Karpas-422 (cell line): Measurements from ENCODE around the gene OTUB1. TPM values are rescaled to one million over a fixed set of nuclear protein-coding genes. Genes with fewer than 3 reads are reported as not detected.

Source experiments
- DNase-seq: peaks from one replicate; pipeline ENCODE4 v3.0.0-alpha.2; 2015
- H2AFZ ChIP-seq: fragments of 200-600 bp; sonication (generic); 2 replicates; pipeline ENCODE4 v1.6.1; 2014; ENCODE audit warnings: antibody characterized with exemption, low read length, mixed read lengths
- H3K27ac ChIP-seq: fragments of 200-600 bp; sonication (generic); 2 replicates; pipeline ENCODE4 v1.5.1; 2014; ENCODE audit warnings: mild to moderate bottlenecking, low read length, moderate library complexity
- H3K27me3 ChIP-seq: fragments of 200-600 bp; sonication (generic); 2 replicates; pipeline ENCODE4 v1.6.1; 2014; ENCODE audit warnings: low read length, mixed read lengths
- H3K36me3 ChIP-seq: fragments of 200-600 bp; sonication (generic); 2 replicates; pipeline ENCODE4 v1.6.1; 2014; ENCODE audit warnings: low read length, mixed read lengths; ENCODE audit not compliant: insufficient read depth
- H3K4me1 ChIP-seq: fragments of 200-600 bp; sonication (generic); 2 replicates; pipeline ENCODE4 v1.6.1; 2014; ENCODE audit warnings: mild to moderate bottlenecking, low read length, mixed read lengths
- H3K4me2 ChIP-seq: fragments of 200-600 bp; sonication (generic); 2 replicates; pipeline ENCODE4 v1.6.1; 2014; ENCODE audit warnings: low read length, low read depth, mild to moderate bottlenecking; ENCODE audit not compliant: poor library complexity, severe bottlenecking
- H3K4me3 ChIP-seq: fragments of 200-600 bp; sonication (generic); 2 replicates; pipeline ENCODE4 v1.5.1; 2014; ENCODE audit warnings: mild to moderate bottlenecking, antibody characterized with exemption, low read length, mixed read lengths
- H3K79me2 ChIP-seq: fragments of 200-600 bp; sonication (generic); 2 replicates; pipeline ENCODE4 v1.6.1; 2014; ENCODE audit warnings: mild to moderate bottlenecking, low read length, mixed read lengths
- H3K9ac ChIP-seq: fragments of 200-600 bp; sonication (generic); 2 replicates; pipeline ENCODE4 v1.6.0; 2014; ENCODE audit warnings: low read length
- H3K9me2 ChIP-seq: fragments of 200-600 bp; sonication (generic), shearing (Covaris generic); replicated peaks from 2 replicates; pipeline ENCODE4 v1.6.0; 2014; ENCODE audit warnings: mild to moderate bottlenecking, low read length, moderate library complexity; ENCODE audit not compliant: insufficient read depth
- H3K9me3 ChIP-seq: fragments of 300-700, 200-600 bp; sonication (generic); 2 replicates; pipeline ENCODE4 v1.6.1; 2014; ENCODE audit warnings: low read length, mixed read lengths
- H4K20me1 ChIP-seq: fragments of 200-600 bp; sonication (generic); 2 replicates; pipeline ENCODE4 v1.6.1; 2014; ENCODE audit warnings: mild to moderate bottlenecking, antibody characterized with exemption, low read length, low read depth; ENCODE audit not compliant: insufficient read depth
- total RNA-seq: library from RNA; depleted of rRNA; stranded (reverse); fragments of >200 nt; shearing (Covaris generic); gene quantifications from 2 replicates; pipeline ENCODE4 v1.2.3, GENCODE V29; 2014; ENCODE audit warnings: low replicate concordance; rRNA removed

The OTUB1 gene
- total RNA-seq, result 41.6 and 61.7 TPM in 2 replicates

GRCh38 chr11:63986156-63986931, at the start of gene OTUB1:
Gene OTUB1 (plus strand): TSS chr11:63986438. CDS start chr11:63986457, 19 bp downstream.
- Histone ChIP-seq H4K20me1 (peaks cover 22% of the 10 kb centered on the region), H3K36me3 (peaks cover 7% of the 10 kb centered on the region; the same call in 1 of the 2 replicates), H2AFZ (peak within 1 kb of the TSS; percentile 89), H3K4me3 (peak within 1 kb of the TSS; percentile 83), H3K4me2 (peak within 1 kb of the TSS; percentile 92), H3K9me3 (no peaks in the 10 kb centered on the region), H3K27me3 (no peaks in the 10 kb centered on the region), H3K9ac (peak within 1 kb of the TSS; percentile 93), H3K79me2 (peaks cover 44% of the 10 kb centered on the region), H3K27ac (peak within 1 kb of the TSS; percentile 80), H3K9me2 (no peaks in the 10 kb centered on the region), H3K4me1 (peaks cover 29% of the 10 kb centered on the region)
- DNase-seq, result peak; percentile 96

- no peaks in the 10 kb centered on the region for H3K9me3 ChIP-seq
- H3K27ac ChIP-seq, result peak overlapping the region; percentile 68
- DNase-seq, result peak; percentile 74
These were observed 48.3 kb upstream of the OTUB1 start for GRCh38 chr11:63937713-63938478.

GRCh38 chr11:63938479-63939396, 47.5 kb upstream of the OTUB1 start, which contains the start of gene NAA40:
Gene NAA40 (plus strand): TSS chr11:63939002. CDS start chr11:63939097, 95 bp downstream.
- H3K27me3 ChIP-seq, result no peaks in the 10 kb centered on the region
- no peaks in the 10 kb centered on the region for H3K9me3 ChIP-seq
- peaks cover 27% of the 10 kb centered on the region for H3K4me1 ChIP-seq
- H3K4me2 ChIP-seq, result peak within 1 kb of the TSS; percentile 100
- H3K79me2 ChIP-seq, result peaks cover 48% of the 10 kb centered on the region
- H3K36me3 ChIP-seq, result no peaks in the 10 kb centered on the region
- H3K9ac ChIP-seq, result peak within 1 kb of the TSS; percentile 86
- no peaks in the 10 kb centered on the region for H3K9me2 ChIP-seq
- peak; percentile 99 for DNase-seq
- H3K4me3 ChIP-seq, result peak within 1 kb of the TSS; percentile 92
- H4K20me1 ChIP-seq, result no peaks in the 10 kb centered on the region
- H3K27ac ChIP-seq, result peak within 1 kb of the TSS; percentile 68
- H2AFZ ChIP-seq, result peak within 1 kb of the TSS; percentile 100

More at GRCh38 chr11:63937713-63938478, 48.3 kb upstream of the OTUB1 start:
- Histone ChIP-seq H3K36me3 (no peaks in the 10 kb centered on the region), H2AFZ (peak overlapping the region; percentile 100), H3K9ac (peak overlapping the region; percentile 86), H4K20me1 (no peaks in the 10 kb centered on the region), H3K79me2 (peaks cover 40% of the 10 kb centered on the region), H3K4me3 (peak overlapping the region; percentile 92), H3K4me2 (peak overlapping the region; percentile 100), H3K9me2 (no peaks in the 10 kb centered on the region), H3K27me3 (no peaks in the 10 kb centered on the region), H3K4me1 (peaks cover 27% of the 10 kb centered on the region)

GRCh38 chr11:63939397-63939891, 46.8 kb upstream of the OTUB1 start:
- H3K27ac ChIP-seq, result peak overlapping the region; percentile 51
- H4K20me1 ChIP-seq, result no peaks in the 10 kb centered on the region
- H3K9me3 ChIP-seq, result no peaks in the 10 kb centered on the region
- peak overlapping the region; percentile 82 for H3K4me3 ChIP-seq
- H3K4me2 ChIP-seq, result peak overlapping the region; percentile 93
- H3K4me1 ChIP-seq, result peaks cover 27% of the 10 kb centered on the region
- no peaks in the 10 kb centered on the region for H3K36me3 ChIP-seq
- H3K79me2 ChIP-seq, result peaks cover 55% of the 10 kb centered on the region
- no peaks in the 10 kb centered on the region for H3K27me3 ChIP-seq
- no peaks in the 10 kb centered on the region for H3K9me2 ChIP-seq
- no peak overlapping the region; the same call in 1 of the 2 replicates for H2AFZ ChIP-seq
- peak overlapping the region; percentile 80 for H3K9ac ChIP-seq
- no peak for DNase-seq

GRCh38 chr11:63940786-63941185, 45.5 kb upstream of the OTUB1 start:
- H2AFZ ChIP-seq, result no peak overlapping the region
- H3K9me3 ChIP-seq, result no peaks in the 10 kb centered on the region
- H3K27me3 ChIP-seq, result no peaks in the 10 kb centered on the region
- no peaks in the 10 kb centered on the region for H3K36me3 ChIP-seq
- peak overlapping the region; percentile 82; the same call in 1 of the 2 replicates for H3K4me3 ChIP-seq
- H3K9me2 ChIP-seq, result no peaks in the 10 kb centered on the region
- H3K27ac ChIP-seq, result peak overlapping the region; percentile 61
- H3K4me2 ChIP-seq, result peak overlapping the region; percentile 93
- H3K79me2 ChIP-seq, result peaks cover 65% of the 10 kb centered on the region
- peak; percentile 71 for DNase-seq
- H4K20me1 ChIP-seq, result no peaks in the 10 kb centered on the region
- peaks cover 27% of the 10 kb centered on the region for H3K4me1 ChIP-seq
- peak overlapping the region; percentile 80 for H3K9ac ChIP-seq

GRCh38 chr11:63941901-63942300, 44.3 kb upstream of the OTUB1 start:
- H3K79me2 ChIP-seq, result peaks cover 75% of the 10 kb centered on the region
- H3K27ac ChIP-seq, result no peak overlapping the region
- peaks cover 27% of the 10 kb centered on the region for H3K4me1 ChIP-seq
- H4K20me1 ChIP-seq, result 0 out of 2 replicates have a peak, but pooled peaks cover 5% of the 10 kb centered on the region
- no peak overlapping the region for H3K9ac ChIP-seq
- H3K9me3 ChIP-seq, result no peaks in the 10 kb centered on the region
- H3K9me2 ChIP-seq, result no peaks in the 10 kb centered on the region
- DNase-seq, result no peak
- H3K27me3 ChIP-seq, result no peaks in the 10 kb centered on the region
- H3K36me3 ChIP-seq, result peaks cover 10% of the 10 kb centered on the region
- H3K4me3 ChIP-seq, result no peak overlapping the region
- H2AFZ ChIP-seq, result no peak overlapping the region
- no peak overlapping the region for H3K4me2 ChIP-seq

GRCh38 chr11:63942803-63943202, 43.4 kb upstream of the OTUB1 start:
- H3K27me3 ChIP-seq, result no peaks in the 10 kb centered on the region
- no peak overlapping the region for H3K9ac ChIP-seq
- H3K36me3 ChIP-seq, result peaks cover 11% of the 10 kb centered on the region
- no peak overlapping the region for H2AFZ ChIP-seq
- H3K79me2 ChIP-seq, result peaks cover 75% of the 10 kb centered on the region
- no peak overlapping the region for H3K4me3 ChIP-seq
- no peaks in the 10 kb centered on the region for H3K9me3 ChIP-seq
- no peak overlapping the region for H3K27ac ChIP-seq
- H3K4me2 ChIP-seq, result no peak overlapping the region
- H3K4me1 ChIP-seq, result peaks cover 24% of the 10 kb centered on the region
- DNase-seq, result no peak
- H3K9me2 ChIP-seq, result no peaks in the 10 kb centered on the region
- H4K20me1 ChIP-seq, result 0 out of 2 replicates have a peak, but pooled peaks cover 5% of the 10 kb centered on the region
